Activated T-helper 1 cell treated with anti-CD3 and anti-CD28 coated beads, Interleukin-12 subunit alpha, Interleukin-12 subunit beta, Interleukin-2, Interleukin-4 antibody, amounts not matched to agents 30 ng/mL and 10 ng/mL and 1 ng/mL, durations not matched to agents 14 hours and 24 hours and 36 hours (primary cell): ENCODE results near the gene ASB5. TPM values are rescaled to one million over a fixed set of nuclear protein-coding genes. Genes with fewer than 3 reads are reported as not detected.
A peak's percentile ranks its signal among the peaks of the same experiment; 100 is the strongest.

Source experiments
- DNase-seq: peaks from one replicate; pipeline ENCODE4 v3.0.0; 2021; ENCODE audit warnings: low spot score
- H3K27ac Mint-ChIP-seq: one replicate; pipeline ENCODE4 v1.8.0; 2021; ENCODE audit warnings: mild to moderate bottlenecking, mixed read lengths
- H3K27me3 Mint-ChIP-seq: one replicate; pipeline ENCODE4 v1.8.0; 2022; ENCODE audit warnings: mild to moderate bottlenecking, moderate library complexity, mixed read lengths; ENCODE audit not compliant: insufficient read depth
- H3K36me3 Mint-ChIP-seq: one replicate; pipeline ENCODE4 v1.8.0; 2021; ENCODE audit warnings: low read depth, mixed read lengths
- H3K4me1 Mint-ChIP-seq: one replicate; pipeline ENCODE4 v1.8.0; 2021; ENCODE audit warnings: low read depth, mixed read lengths
- H3K4me3 Mint-ChIP-seq: one replicate; pipeline ENCODE4 v1.8.0; 2021; ENCODE audit warnings: mild to moderate bottlenecking, moderate library complexity, mixed read lengths
- H3K9me3 Mint-ChIP-seq: one replicate; pipeline ENCODE4 v1.8.0; 2021; ENCODE audit warnings: mixed read lengths
- intact Hi-C: fragments of 100-400 bp; cut with micrococcal nuclease; formaldehyde crosslinking; loops from one replicate; pipeline ENCODE4 v1.15.1; 2024
- total RNA-seq: library from RNA; stranded (reverse); gene quantifications from 2 replicates; pipeline ENCODE4 v1.2.3, GENCODE V29; 2022

The ASB5 gene
- total RNA-seq, 1 donor from 2014 or later = not detected

DNA sequence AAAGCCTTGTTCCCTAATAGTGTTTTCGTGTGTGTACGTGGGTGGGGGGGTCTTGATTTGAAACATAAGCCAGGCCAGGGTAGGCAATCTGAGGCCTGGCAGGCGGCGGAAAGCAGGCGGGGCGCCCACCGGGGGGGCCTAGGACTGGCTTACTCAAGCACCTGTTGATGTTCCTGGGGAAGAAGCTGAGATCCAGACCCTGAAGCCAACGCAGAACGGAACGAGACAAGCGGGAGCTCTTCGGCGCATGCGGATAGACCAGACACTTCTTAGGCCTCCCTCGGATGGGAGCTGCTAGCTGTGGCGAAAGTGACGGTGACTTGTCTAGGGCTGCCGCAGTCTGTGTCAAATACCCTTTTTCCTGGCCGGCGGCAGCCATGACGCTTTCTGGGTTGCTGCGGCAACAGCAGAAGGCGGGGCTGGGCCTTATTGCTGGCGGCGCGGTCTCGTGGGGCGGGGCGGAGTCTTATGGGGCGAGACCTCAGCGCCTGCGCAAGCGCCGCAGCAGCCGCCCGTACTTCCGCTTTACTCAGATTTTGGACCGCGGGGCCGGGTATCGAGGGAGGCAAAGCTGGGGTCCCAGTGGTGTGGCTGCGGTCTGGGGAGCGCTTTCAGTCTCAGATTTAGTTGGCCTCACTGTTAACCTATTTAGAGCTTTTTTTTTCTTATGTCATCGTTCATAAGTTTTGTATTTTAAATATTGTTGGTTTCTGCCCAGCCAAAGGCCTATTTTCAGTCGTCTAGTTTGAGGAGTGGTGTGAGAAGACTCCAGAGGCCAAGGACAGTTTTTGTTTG is 73.6 kb downstream of the ASB5 start, which contains the start of gene SPATA4:
SPATA4 (minus strand) TSS at position 402 of the 795 bp plus-strand sequence; CDS start at position 379, 23 bp downstream.
- Mint-ChIP-seq H3K4me3 (peak within 1 kb of the TSS; percentile 70), H3K27ac (peak within 1 kb of the TSS; percentile 72), H3K27me3 (peaks cover 33% of the 10 kb centered on the region), H3K9me3 (peaks cover 4% of the 10 kb centered on the region), H3K4me1 (peaks cover 22% of the 10 kb centered on the region), H3K36me3 (peaks cover 2% of the 10 kb centered on the region)
- intact Hi-C loops = loop anchor here (1.0 to 5.0 kb wide), 4 partner anchors 124 to 1117 kb away; partner anchors contain the start of genes SPCS3 and WDR17
- DNase-seq = peak; percentile 88

DNA sequence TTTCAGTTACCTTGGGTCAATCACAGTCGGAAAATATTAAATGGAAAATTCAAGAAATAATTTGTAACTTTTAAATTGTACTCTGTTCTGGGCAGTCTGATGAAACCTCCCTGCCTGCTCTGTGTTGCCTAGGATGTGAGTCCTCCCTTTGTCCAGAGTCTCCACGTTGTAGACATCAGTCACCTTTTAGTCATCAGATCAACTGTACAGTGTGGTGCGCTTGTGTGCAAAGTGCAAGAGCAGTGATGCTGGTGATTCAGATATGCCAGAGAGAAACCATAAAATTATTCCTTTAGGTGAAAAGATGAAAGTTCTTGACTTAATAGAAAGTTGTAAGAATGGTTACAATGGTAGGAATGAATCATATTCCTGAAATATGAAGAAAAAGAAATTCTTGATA is 75.1 kb downstream of the ASB5 start:
- Mint-ChIP-seq H3K27me3 (peaks cover 32% of the 10 kb centered on the region), H3K36me3 (peaks cover 2% of the 10 kb centered on the region), H3K4me1 (peaks cover 22% of the 10 kb centered on the region), H3K4me3 (peak overlapping the region; percentile 32), H3K9me3 (peaks cover 4% of the 10 kb centered on the region), H3K27ac (peak overlapping the region; percentile 54)
- DNase-seq = no peak
- intact Hi-C loops = loop anchor here (1.0 to 5.0 kb wide), 3 partner anchors 70 to 1912 kb away; partner anchors contain the start of genes CEP44 and FBXO8

DNA sequence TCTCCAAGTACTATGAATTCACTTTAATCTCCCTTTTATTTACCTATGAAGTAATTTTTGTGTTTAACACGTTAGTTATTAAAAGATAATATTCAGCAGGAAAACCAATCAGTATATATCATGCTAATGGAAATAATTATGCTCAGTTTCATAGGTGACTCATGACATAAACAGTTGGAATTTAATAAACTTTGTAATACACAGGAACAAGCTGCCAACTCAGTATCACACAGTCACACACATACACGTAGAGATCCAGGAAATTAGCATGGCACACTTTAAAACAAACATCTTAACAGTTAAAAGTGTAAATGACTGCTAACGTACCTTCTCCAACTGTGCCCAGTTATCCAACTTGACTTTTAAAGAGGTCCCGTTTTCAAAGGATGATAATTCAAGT is 75.9 kb downstream of the ASB5 start:
- Mint-ChIP-seq H3K27ac (no peak overlapping the region), H3K4me3 (no peak overlapping the region), H3K36me3 (peaks cover 2% of the 10 kb centered on the region), H3K4me1 (peaks cover 22% of the 10 kb centered on the region), H3K27me3 (peaks cover 24% of the 10 kb centered on the region), H3K9me3 (peaks cover 4% of the 10 kb centered on the region)
- intact Hi-C loops = loop anchor here (5.0 kb wide), 1 partner anchor 1911 kb away; the partner anchor contains the start of genes CEP44 and FBXO8
- no peak for DNase-seq

DNA sequence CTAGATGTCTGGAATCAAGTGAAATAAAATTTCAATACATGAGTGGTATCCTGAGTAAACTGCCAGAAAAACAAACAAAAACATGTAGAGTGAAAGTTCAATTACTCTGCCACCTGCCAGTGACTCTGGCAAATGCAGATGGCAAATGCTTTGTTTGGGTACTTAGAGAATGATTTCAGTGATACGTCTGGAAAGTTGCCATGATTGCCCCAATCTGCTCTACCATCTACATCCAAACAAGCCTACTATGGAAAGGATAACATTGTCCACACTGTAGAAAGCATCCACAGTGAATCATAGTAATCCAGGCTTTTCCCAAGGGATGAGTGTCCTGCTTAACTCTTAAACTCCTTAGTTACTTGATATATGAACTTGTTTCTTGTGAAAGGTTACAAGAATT is 77.0 kb downstream of the ASB5 start:
- intact Hi-C loops = loop anchor here (5.0 kb wide), 1 partner anchor 1910 kb away; the partner anchor contains the start of genes CEP44 and FBXO8
- Mint-ChIP-seq H3K9me3 (peaks cover 4% of the 10 kb centered on the region), H3K4me3 (no peak overlapping the region), H3K27ac (no peak overlapping the region), H3K36me3 (peaks cover 2% of the 10 kb centered on the region), H3K27me3 (peaks cover 21% of the 10 kb centered on the region), H3K4me1 (peaks cover 22% of the 10 kb centered on the region)
- no peak for DNase-seq

DNA sequence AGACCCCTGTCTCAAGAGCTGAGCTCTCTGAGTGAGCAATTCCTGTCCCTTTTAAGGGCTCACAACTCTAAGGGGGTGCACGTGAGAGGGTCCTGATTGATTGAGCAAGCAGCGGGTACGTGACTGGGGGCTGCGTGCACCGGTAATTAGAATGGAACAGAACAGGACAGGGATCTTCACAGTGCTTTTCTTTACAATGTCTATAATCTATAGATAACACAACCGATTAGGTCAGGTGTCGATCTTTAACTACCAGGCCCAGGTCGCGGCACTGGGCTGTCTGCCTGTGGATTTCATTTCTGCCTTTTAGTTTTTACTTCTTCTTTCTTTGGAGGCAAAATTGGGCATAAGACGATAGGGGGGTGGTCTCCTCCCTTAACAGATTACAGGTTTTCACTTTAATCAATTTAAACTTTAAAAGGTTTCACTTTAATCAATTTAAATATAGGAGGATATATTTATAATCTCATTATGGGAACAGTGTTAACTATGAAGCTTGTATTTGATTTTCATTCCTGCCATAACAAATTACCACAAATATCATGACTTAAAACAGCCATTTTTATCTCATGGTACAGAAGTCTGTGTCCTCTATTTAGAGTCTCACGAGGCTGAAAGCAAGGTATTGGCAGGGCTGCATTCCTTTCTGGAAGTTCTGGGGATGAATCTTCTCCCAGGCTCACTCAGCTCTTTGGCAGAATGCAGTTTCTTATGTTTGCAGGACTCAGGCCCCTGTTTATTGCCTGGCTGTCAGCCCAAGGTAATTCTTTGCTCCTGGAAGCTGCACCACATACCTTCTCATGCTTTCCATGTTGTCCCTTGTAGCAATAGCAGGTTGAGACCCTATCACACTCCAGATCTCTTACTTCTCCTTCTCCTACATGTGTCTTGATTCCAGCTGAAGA is 78.9 kb downstream of the ASB5 start:
- peaks cover 21% of the 10 kb centered on the region for H3K27me3 Mint-ChIP-seq
- peaks cover 14% of the 10 kb centered on the region for H3K4me1 Mint-ChIP-seq
- no peak for DNase-seq
- H3K36me3 Mint-ChIP-seq = no peaks in the 10 kb centered on the region
- intact Hi-C loops = loop anchor here (5.0 kb wide), 1 partner anchor 1908 kb away; the partner anchor contains the start of genes CEP44 and FBXO8
- no peak overlapping the region for H3K4me3 Mint-ChIP-seq
- H3K27ac Mint-ChIP-seq = no peak overlapping the region
- H3K9me3 Mint-ChIP-seq = no peaks in the 10 kb centered on the region

DNA sequence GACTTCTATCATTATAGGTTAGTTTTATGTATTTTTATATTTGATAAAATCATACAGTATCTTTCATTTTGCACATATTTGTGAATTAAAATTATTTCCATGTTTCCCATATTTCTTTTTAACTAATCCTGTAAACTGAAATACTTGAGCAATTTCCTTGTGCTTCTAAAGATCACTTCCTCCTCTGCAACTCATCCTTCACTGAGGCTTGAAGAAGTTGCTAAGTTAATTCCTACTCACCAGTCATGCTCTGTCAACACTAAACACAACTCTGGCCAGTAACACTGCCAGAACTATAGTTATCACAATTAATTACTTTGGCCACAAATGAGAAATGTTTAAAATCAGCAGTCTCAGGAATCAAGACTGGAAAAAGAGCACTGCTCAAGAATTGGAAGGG is 80.4 kb downstream of the ASB5 start:
- Mint-ChIP-seq H3K9me3 (no peaks in the 10 kb centered on the region), H3K27me3 (peaks cover 16% of the 10 kb centered on the region), H3K4me1 (peaks cover 2% of the 10 kb centered on the region), H3K36me3 (no peaks in the 10 kb centered on the region), H3K27ac (no peak overlapping the region), H3K4me3 (no peak overlapping the region)
- DNase-seq = no peak
- intact Hi-C loops = no loop called here

DNA sequence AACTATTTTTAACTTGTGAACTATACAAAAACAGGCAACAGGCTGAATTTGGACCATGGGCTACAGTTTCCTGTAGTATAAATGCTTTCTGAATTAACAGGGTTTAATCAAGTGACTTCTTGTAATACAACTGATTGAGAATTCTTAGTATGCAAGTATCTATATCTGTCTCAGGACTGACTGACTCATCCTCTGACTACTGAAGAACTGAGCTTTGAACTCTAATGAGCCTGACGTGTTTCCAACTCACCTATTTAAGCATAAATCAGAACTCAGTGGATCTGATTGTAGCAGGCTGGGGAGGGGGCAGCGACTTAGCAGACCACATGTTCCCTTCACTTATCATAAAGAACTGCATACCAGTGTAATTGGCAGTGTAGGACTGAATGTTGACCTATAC is 81.4 kb downstream of the ASB5 start:
- intact Hi-C loops = no loop called here
- Mint-ChIP-seq H3K9me3 (no peaks in the 10 kb centered on the region), H3K4me3 (no peak overlapping the region), H3K4me1 (no peaks in the 10 kb centered on the region), H3K36me3 (no peaks in the 10 kb centered on the region), H3K27me3 (peaks cover 16% of the 10 kb centered on the region), H3K27ac (no peak overlapping the region)
- no peak for DNase-seq

DNA sequence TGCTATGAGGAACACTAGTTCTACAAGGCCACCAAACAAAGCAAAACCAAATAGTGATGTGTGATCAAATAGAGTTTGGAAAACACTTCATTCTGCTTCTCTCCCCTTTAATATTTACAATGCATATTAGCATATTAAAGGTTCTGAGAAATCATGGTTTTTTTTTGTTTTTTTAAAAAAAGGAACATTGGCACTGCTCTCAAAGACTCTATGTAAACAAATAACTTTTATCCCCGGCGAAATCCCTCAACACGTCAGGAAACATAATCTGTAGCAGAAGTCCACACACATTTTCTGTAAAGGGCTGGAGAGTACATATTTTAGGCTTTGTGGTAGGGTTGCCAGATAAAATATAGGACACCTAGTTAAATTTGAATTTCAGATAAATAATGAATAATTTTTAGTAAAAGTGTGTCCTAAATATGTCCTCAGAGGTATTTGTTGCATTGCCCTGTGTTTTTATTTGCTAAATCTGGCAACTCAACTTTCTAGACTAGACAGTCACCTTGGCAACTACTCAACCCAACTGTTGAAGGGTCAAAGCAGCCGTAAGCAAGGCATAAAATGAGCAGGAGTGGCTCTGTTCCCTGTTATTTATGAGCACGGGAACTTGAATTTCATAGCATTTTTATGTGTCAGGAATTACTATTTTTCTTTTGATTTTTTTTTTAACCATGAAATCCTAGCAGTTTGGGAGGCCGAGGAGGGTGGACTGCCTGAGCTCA is 82.2 kb downstream of the ASB5 start:
- Mint-ChIP-seq H3K36me3 (no peaks in the 10 kb centered on the region), H3K9me3 (no peaks in the 10 kb centered on the region), H3K27me3 (peaks cover 10% of the 10 kb centered on the region), H3K27ac (no peak overlapping the region), H3K4me3 (no peak overlapping the region), H3K4me1 (no peaks in the 10 kb centered on the region)
- intact Hi-C loops = no loop called here
- no peak for DNase-seq

DNA sequence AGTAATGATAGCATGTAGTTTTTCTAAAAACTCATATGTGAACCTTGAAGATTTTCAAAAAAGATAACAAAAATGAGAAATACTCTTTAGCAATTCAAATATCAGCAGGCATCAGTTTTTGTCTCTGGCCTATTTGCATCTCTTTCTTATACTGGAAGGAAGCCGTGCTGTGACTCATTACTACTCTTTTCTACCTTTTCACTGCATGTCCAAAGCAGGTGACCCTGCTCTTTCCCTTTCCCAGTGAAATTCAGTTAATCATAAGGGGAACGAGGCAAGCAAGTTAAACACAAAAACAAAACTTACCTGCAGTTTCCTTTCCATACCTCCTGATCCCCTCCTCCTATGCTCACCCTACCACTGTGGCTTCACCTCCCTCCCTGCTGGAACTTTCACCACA is 83.0 kb downstream of the ASB5 start:
- Mint-ChIP-seq H3K4me3 (no peak overlapping the region), H3K36me3 (no peaks in the 10 kb centered on the region), H3K27me3 (peaks cover 5% of the 10 kb centered on the region), H3K27ac (no peak overlapping the region), H3K4me1 (no peaks in the 10 kb centered on the region), H3K9me3 (no peaks in the 10 kb centered on the region)
- DNase-seq = no peak
- intact Hi-C loops = no loop called here

DNA sequence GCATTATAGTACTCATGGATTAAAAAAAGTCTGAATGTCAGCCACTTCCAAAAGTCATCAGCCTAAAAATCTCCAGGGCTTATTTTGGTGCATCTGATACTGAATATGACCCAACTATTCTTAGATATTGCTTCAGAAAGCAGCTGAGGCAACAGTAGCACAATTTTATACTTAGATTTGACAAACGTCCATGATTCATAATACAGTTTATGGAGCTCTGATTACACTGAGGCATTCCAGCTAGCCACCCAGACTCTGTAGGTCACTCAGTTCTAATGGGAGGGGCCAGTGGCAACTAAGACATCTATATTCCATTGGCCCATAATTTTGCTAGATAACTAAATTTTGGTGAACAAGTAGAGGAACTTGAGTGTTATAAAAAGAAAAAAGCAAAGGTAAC is 84.0 kb downstream of the ASB5 start:
- no peaks in the 10 kb centered on the region for H3K9me3 Mint-ChIP-seq
- intact Hi-C loops = no loop called here
- DNase-seq = no peak
- no peak overlapping the region for H3K4me3 Mint-ChIP-seq
- H3K4me1 Mint-ChIP-seq = no peaks in the 10 kb centered on the region
- H3K36me3 Mint-ChIP-seq = no peaks in the 10 kb centered on the region
- H3K27ac Mint-ChIP-seq = no peak overlapping the region
- H3K27me3 Mint-ChIP-seq = peaks cover 5% of the 10 kb centered on the region
